Trophoblast cell (in vitro differentiated cells and primary cell): ENCODE data around the gene EEF2K.

Source experiments
- DNase-seq, 2 donors: peaks; one replicate each; pipeline ENCODE4 v3.0.0-alpha.2; 2016
- H2AFZ ChIP-seq: 2 replicates; pipeline ENCODE4 v1.6.1; 2013; ENCODE audit warnings: low read length, moderate library complexity, mild to moderate bottlenecking; ENCODE audit not compliant: insufficient read depth, poor library complexity
- H2AK5ac ChIP-seq: 2 replicates; pipeline ENCODE4 v1.6.1; 2013; ENCODE audit warnings: mild to moderate bottlenecking, low read length
- H2BK120ac ChIP-seq: 2 replicates; pipeline ENCODE4 v1.6.1; 2013; ENCODE audit warnings: low read length, mild to moderate bottlenecking, moderate library complexity; ENCODE audit not compliant: insufficient read depth, poor library complexity
- H2BK12ac ChIP-seq: 2 replicates; pipeline ENCODE4 v1.6.1; 2013; ENCODE audit warnings: mild to moderate bottlenecking, low read length, moderate library complexity
- H2BK5ac ChIP-seq: 2 replicates; pipeline ENCODE4 v1.6.1; 2013; ENCODE audit warnings: low read length, low read depth, moderate library complexity, mild to moderate bottlenecking; ENCODE audit not compliant: poor library complexity
- H3K14ac ChIP-seq: 2 replicates; pipeline ENCODE4 v1.6.1; 2013; ENCODE audit warnings: mild to moderate bottlenecking, low read length
- H3K18ac ChIP-seq: 2 replicates; pipeline ENCODE4 v1.6.1; 2013; ENCODE audit warnings: mild to moderate bottlenecking, low read length
- H3K23ac ChIP-seq: 2 replicates; pipeline ENCODE4 v1.6.1; 2013; ENCODE audit warnings: low read length
- H3K27ac ChIP-seq: 2 replicates; pipeline ENCODE4 v1.5.1; 2013; ENCODE audit warnings: low read depth, mild to moderate bottlenecking, inconsistent platforms, low read length, moderate library complexity
- H3K27me3 ChIP-seq: 2 replicates; pipeline ENCODE4 v1.6.1; 2013; ENCODE audit warnings: inconsistent platforms, mild to moderate bottlenecking, low read length, moderate library complexity; ENCODE audit not compliant: insufficient read depth
- H3K36me3 ChIP-seq, 2 experiments: 1 replicate in 1 of 2; 2 replicates in 1 of 2; pipeline ENCODE4 v1.6.1; 2013; ENCODE audit warnings: low read length in 2 of 2, mild to moderate bottlenecking in 2 of 2, moderate library complexity in 1 of 2; ENCODE audit not compliant: insufficient read depth in 2 of 2, control insufficient read depth in 1 of 2
- H3K4ac ChIP-seq: 2 replicates; pipeline ENCODE4 v1.6.1; 2013; ENCODE audit warnings: low read depth, mild to moderate bottlenecking, low read length, moderate library complexity
- H3K4me1 ChIP-seq, 2 experiments: 1 replicate in 1 of 2; 2 replicates in 1 of 2; pipeline ENCODE4 v1.6.1; 2013; ENCODE audit warnings: low read length in 2 of 2, mild to moderate bottlenecking in 2 of 2, moderate library complexity in 1 of 2; ENCODE audit not compliant: insufficient read depth in 2 of 2, control insufficient read depth in 1 of 2
- H3K4me2 ChIP-seq: 2 replicates; pipeline ENCODE4 v1.6.1; 2013; ENCODE audit warnings: inconsistent platforms, mild to moderate bottlenecking, low read length, moderate library complexity
- H3K4me3 ChIP-seq: 2 replicates; pipeline ENCODE4 v1.5.1; 2013; ENCODE audit warnings: mild to moderate bottlenecking, low read depth, low read length, inconsistent platforms
- H3K79me1 ChIP-seq: one replicate; pipeline ENCODE4 v1.6.1; 2013; ENCODE audit warnings: low read length
- H3K79me2 ChIP-seq: 2 replicates; pipeline ENCODE4 v1.6.1; 2013; ENCODE audit warnings: low read length, mild to moderate bottlenecking; ENCODE audit not compliant: control insufficient read depth, insufficient read depth, poor library complexity
- H3K9ac ChIP-seq: 2 replicates; pipeline ENCODE4 v1.6.1; 2013; ENCODE audit warnings: mild to moderate bottlenecking, low read length
- H3K9me3 ChIP-seq: 2 replicates; pipeline ENCODE4 v1.6.1; 2013; ENCODE audit warnings: low read depth, mild to moderate bottlenecking, control low read depth, inconsistent platforms, low read length; ENCODE audit not compliant: insufficient read depth
- H4K12ac ChIP-seq: 2 replicates; pipeline ENCODE4 v1.6.1; 2013; ENCODE audit warnings: low read depth, mild to moderate bottlenecking, low read length, moderate library complexity
- H4K8ac ChIP-seq: 2 replicates; pipeline ENCODE4 v1.6.1; 2013; ENCODE audit warnings: low read depth, mild to moderate bottlenecking, low read length, moderate library complexity
- H4K91ac ChIP-seq: one replicate; pipeline ENCODE4 v1.6.1; 2013; ENCODE audit warnings: low read depth, mild to moderate bottlenecking, low read length, moderate library complexity
- WGBS: extraction: QIAGEN DNeasy Blood & Tissue Kit; methylation state at CpG from one replicate; pipeline ENCODE4 v1.1.7; 2013; ENCODE audit warnings: missing lambda C conversion rate; ENCODE audit not compliant: insufficient read length, insufficient coverage; ENCODE audit errors: extremely low coverage; 5-methylcytosine and 5-hydroxymethylcytosine counted together

Gene EEF2K

GRCh38 chr16:22255335-22255734 lies 49.3 kb downstream of the EEF2K start:
- H4K8ac ChIP-seq, result no peak overlapping the region
- H4K91ac ChIP-seq, result no peak overlapping the region
- H3K36me3 ChIP-seq, result peaks cover 36 to 37% of the 10 kb centered on the region in 2 experiments
- no peak overlapping the region for H3K4me2 ChIP-seq
- H3K9me3 ChIP-seq, result peaks cover 9% of the 10 kb centered on the region
- no peak overlapping the region for H3K23ac ChIP-seq
- no peak overlapping the region for H3K18ac ChIP-seq
- no peak overlapping the region for H3K9ac ChIP-seq
- no peak overlapping the region for H2AK5ac ChIP-seq
- H2BK5ac ChIP-seq, result no peak overlapping the region
- H3K79me2 ChIP-seq, result no peaks in the 10 kb centered on the region
- H2BK120ac ChIP-seq, result no peak overlapping the region
- H4K12ac ChIP-seq, result no peak overlapping the region
- H2AFZ ChIP-seq, result no peak overlapping the region
- no peak overlapping the region for H3K4ac ChIP-seq
- no peak for DNase-seq
- H3K79me1 ChIP-seq, result no peaks in the 10 kb centered on the region
- no peak overlapping the region for H3K14ac ChIP-seq
- no CpG with 5 or more reads among the region's 1 CpG for WGBS
- no peaks in the 10 kb centered on the region for H3K27me3 ChIP-seq
- H3K4me3 ChIP-seq, result no peak overlapping the region
- no peak overlapping the region for H3K27ac ChIP-seq
- H2BK12ac ChIP-seq, result no peak overlapping the region
- no peaks in the 10 kb centered on the region for H3K4me1 ChIP-seq

- Histone ChIP-seq H2AK5ac (no peak overlapping the region), H4K8ac (no peak overlapping the region), H4K91ac (no peak overlapping the region), H3K9ac (no peak overlapping the region), H3K79me1 (no peaks in the 10 kb centered on the region), H2BK120ac (no peak overlapping the region), H3K9me3 (peaks cover 10% of the 10 kb centered on the region), H3K79me2 (no peaks in the 10 kb centered on the region), H3K27ac (no peak overlapping the region), H3K27me3 (no peaks in the 10 kb centered on the region), H3K18ac (no peak overlapping the region), H3K4me3 (peak overlapping the region; percentile 16), H3K4me2 (no peak overlapping the region), H2AFZ (no peak overlapping the region), H2BK5ac (no peak overlapping the region), H2BK12ac (no peak overlapping the region), H3K14ac (no peak overlapping the region), H4K12ac (no peak overlapping the region), H3K36me3 (peaks cover 28 to 33% of the 10 kb centered on the region in 2 experiments), H3K23ac (no peak overlapping the region), H3K4me1 (no peaks in the 10 kb centered on the region), H3K4ac (no peak overlapping the region)
- WGBS, result no CpG with 5 or more reads among the region's 13 CpGs
- DNase-seq, result no peak
Observed at GRCh38 chr16:22257440-22257839, 51.4 kb downstream of the EEF2K start.

GRCh38 chr16:22260490-22260889 lies 54.4 kb downstream of the EEF2K start:
- WGBS, result no CpG with 5 or more reads among the region's 3 CpGs
- Histone ChIP-seq H3K4me3 (no peak overlapping the region), H2BK12ac (no peak overlapping the region), H3K9ac (no peak overlapping the region), H2AK5ac (no peak overlapping the region), H3K79me1 (no peaks in the 10 kb centered on the region), H2BK120ac (no peak overlapping the region), H4K91ac (no peak overlapping the region), H4K8ac (no peak overlapping the region), H3K4ac (no peak overlapping the region), H2AFZ (no peak overlapping the region), H3K4me2 (no peak overlapping the region), H4K12ac (no peak overlapping the region), H3K27ac (no peak overlapping the region), H3K14ac (no peak overlapping the region), H3K27me3 (no peaks in the 10 kb centered on the region), H3K4me1 (peaks cover 3 to 5% of the 10 kb centered on the region in 2 experiments), H3K9me3 (peaks cover 7% of the 10 kb centered on the region), H3K36me3 (peaks cover 21 to 26% of the 10 kb centered on the region in 2 experiments), H3K79me2 (no peaks in the 10 kb centered on the region), H3K23ac (no peak overlapping the region), H3K18ac (no peak overlapping the region), H2BK5ac (no peak overlapping the region)
- no peak for DNase-seq

GRCh38 chr16:22262460-22262859 lies 56.4 kb downstream of the EEF2K start:
- H4K12ac ChIP-seq, result no peak overlapping the region
- no peaks in the 10 kb centered on the region for H3K27me3 ChIP-seq
- peaks cover 3 to 5% of the 10 kb centered on the region in 2 experiments for H3K4me1 ChIP-seq
- no peaks in the 10 kb centered on the region for H3K79me2 ChIP-seq
- H3K9me3 ChIP-seq, result peaks cover 4% of the 10 kb centered on the region
- H4K91ac ChIP-seq, result no peak overlapping the region
- no peak overlapping the region for H2BK5ac ChIP-seq
- H2AFZ ChIP-seq, result no peak overlapping the region
- no peak overlapping the region for H3K27ac ChIP-seq
- no peak overlapping the region for H3K14ac ChIP-seq
- no peak overlapping the region for H3K9ac ChIP-seq
- H3K36me3 ChIP-seq, result peaks cover 20 to 21% of the 10 kb centered on the region in 2 experiments
- H3K4me2 ChIP-seq, result no peak overlapping the region
- no peak for DNase-seq
- WGBS, result no CpG with 5 or more reads among the region's 4 CpGs
- no peak overlapping the region for H2BK120ac ChIP-seq
- H3K4ac ChIP-seq, result no peak overlapping the region
- no peak overlapping the region for H3K23ac ChIP-seq
- no peak overlapping the region for H2AK5ac ChIP-seq
- H3K18ac ChIP-seq, result no peak overlapping the region
- no peak overlapping the region for H3K4me3 ChIP-seq
- no peaks in the 10 kb centered on the region for H3K79me1 ChIP-seq
- H4K8ac ChIP-seq, result no peak overlapping the region
- no peak overlapping the region for H2BK12ac ChIP-seq
